ENCODE measurements around the gene TACR2.

DNA sequence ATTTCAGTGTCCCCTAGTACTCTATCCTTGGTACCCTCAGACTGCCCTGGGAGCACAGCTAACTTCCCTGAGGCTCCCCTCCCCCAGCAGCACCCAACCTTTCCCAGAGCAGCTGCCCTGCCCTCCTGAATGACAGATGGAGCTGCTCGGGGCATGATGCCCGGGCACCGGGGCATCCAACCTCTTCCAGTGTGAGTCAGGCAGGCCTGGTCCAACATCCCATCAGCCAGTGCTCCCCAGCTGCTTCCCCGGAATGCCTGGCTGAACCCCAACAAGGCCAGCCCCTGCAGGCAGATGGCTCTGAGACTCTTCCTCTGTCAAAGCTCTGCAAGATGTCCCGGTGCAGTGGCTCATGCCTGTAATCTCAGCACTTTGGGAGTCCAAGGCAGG lies 22.6 kb upstream of the TACR2 start:
- TF ChIP-seq CTCF (conservative IDR thresholded peaks at IDR 0.05 in 1 of 2, IDR thresholded peaks at IDR 0.05 in 1 of 2; ENCODE audit: low read depth in 1 of 2, low read length in 2 of 2) (no peak), EZH2 (IDR thresholded peaks at IDR 0.05; ENCODE audit: low read length, missing control alignments) (no peak)
